Putamen (tissue), 1 donor: ENCODE data around the gene CTNNA1.
"Not testable (repeated sequence)": the region's sequence is repeated elsewhere in the genome, so short reads cannot be mapped to it uniquely, and the experiment has no call there.

Source experiments
- DNase-seq: peaks from one replicate; pipeline ENCODE4 v3.0.0-alpha.2; 2016; ENCODE audit warnings: low spot score

Gene CTNNA1

DNA sequence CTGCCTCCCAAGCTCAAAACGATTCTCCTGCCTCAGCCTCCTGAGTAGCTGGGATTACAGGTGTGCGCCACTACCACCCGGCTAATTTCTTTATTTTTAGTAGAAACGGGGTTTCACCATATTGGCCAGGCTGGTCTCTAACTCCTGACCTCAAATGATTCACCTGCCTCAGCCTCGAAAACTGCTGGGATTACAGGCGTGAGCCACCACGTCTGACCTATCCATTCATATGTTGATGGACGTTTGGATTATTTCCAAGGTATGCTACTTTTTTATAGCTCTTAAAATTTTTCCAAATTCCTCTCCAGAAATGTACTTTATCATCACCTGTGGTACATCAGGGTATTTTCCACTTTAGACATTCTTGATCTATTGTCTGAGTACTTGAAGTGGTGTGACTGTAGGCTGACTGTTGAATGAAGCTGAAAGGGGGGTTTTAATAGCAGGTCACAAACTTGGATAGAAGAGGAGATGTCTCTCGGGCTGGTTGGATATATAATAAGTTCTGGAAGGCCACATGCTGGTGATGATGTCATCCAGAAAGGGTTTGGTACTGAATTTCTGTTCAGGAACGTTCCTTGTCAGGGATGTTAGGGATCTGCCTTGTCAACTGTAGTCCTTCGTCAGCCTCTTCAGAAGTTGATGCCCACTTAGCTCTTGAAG, 7.4 kb downstream of the CTNNA1 start:
- DNase-seq, result no peak

DNA sequence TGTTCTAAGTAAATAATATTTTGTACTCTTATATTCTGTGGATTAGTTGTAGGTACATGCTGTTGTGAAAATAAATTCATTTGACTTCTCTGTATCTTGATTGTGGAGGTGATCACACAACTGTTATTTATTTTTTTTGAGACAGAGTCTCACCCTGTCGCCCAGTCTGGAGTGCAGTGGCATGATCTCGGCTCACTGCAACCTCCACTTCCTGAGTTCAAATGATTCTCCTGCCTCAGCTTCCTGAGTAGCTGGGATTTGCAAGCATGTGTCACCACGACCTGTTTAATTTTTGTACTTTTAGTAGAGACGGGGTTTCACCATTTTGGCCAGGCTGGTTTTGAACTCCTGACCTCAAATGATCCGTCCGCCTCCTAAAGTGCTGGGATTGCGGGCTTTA, 7.9 kb downstream of the CTNNA1 start:
- not testable (repeated sequence) for DNase-seq

DNA sequence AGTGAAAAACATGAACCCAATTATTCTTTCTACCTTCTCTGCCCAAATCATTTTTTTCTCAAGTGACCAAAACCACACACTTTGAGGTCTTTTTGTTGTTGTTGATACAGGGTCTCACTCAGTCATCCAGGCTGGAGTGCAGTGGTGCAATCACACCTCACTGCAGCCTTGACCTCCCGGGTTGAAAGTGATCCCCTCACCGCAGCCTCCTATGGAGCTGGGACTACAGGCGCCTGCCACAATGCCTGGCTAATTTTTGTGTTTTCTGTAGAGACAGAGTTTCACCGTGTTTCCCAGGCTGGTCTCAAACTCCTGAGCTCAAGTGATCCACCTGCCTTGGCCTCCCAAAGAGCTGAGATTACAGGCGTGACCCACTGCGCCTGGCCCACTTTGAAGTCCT, 8.4 kb downstream of the CTNNA1 start:
- not testable (repeated sequence) for DNase-seq

DNA sequence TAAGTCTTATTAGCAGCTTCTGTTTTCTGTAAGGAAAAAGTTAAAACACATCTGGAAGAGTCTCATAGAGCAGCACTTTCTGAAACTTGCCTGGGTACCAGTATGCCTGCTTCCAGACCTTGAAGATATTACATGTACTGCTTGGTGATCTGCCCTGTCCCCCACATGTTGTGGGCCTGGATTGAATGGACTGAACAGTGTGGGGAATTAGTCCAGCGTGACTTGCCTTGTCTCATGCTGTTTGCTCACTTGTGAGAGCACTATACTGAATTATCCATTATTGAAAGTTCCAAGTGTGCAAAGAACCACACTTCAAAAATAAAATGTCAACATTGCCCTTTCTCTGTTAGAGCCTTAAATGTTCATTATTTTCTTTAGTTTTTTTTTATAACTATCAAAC, 8.9 kb downstream of the CTNNA1 start:
- DNase-seq, result no peak

DNA sequence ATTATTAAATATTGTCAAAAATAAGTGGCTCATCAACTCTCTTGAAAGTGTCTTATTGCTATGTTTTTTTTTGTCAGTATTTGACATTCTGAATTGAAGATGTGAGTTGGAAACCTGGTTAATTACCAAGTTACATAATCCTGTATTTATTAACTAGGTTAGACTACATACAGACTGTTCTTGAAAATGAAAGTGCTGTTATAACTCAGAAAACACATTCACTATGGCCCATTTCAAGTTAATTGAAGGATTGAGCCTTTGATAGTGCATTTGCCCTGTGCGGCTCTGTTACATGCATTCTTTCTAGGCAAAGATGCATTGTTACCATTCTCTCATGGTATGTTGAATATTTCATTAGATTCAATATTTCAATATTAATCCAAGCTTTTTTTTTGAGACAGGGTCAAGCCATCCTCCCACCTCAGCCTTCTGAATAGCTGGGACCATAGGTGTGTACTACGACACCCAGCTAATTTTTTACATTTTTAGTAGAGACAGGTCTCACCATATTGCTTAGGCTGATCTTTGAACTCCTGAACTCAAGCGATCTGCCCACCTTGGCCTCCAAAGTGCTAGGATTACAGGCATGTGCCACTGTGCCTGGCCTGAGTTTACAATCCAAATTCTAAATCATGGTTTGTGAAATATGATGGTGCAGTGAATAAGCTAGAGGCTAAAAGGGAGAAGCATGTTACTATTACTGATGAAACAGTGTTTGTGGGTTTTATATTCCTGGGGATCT, 10.0 kb downstream of the CTNNA1 start:
- no peak for DNase-seq

DNA sequence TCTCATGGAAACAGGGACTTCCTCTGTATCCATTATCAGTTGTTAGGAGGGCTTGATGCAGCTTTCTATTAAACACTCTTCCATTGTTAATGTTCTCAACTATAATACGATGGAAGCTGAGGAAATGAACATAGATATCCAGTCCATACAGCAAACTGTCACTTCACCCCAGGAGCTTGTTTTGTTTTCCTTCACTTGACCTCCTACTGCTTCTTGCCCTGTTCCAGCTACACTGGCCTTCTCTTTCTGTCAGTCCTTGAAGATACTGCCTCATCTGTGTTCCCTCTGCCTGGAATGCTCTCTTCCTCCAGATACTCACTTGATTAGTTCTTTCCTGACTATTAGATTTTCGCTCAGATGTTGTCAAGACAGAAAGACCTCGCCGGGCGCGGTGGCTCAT, 17.1 kb downstream of the CTNNA1 start:
- no peak for DNase-seq

DNA sequence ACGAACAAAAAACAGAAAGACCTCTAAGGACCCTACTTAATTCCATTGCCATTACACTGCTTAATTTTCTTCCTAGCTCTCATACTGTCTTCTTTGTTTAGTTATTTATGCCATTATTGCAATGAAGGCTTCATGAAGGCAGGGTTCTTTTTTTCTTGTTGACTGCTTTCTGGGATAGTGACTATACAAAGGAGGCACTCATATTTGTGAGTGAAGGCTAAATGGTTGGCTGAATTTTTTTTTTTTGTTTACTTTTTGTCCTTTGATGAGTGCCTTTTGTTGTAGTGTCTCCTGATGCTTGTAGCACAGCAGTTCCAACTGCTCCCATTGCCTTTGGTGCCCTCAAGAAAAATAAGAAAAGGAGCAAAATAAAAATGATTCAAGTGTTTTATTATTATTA, 17.8 kb downstream of the CTNNA1 start:
- DNase-seq, result no peak

DNA sequence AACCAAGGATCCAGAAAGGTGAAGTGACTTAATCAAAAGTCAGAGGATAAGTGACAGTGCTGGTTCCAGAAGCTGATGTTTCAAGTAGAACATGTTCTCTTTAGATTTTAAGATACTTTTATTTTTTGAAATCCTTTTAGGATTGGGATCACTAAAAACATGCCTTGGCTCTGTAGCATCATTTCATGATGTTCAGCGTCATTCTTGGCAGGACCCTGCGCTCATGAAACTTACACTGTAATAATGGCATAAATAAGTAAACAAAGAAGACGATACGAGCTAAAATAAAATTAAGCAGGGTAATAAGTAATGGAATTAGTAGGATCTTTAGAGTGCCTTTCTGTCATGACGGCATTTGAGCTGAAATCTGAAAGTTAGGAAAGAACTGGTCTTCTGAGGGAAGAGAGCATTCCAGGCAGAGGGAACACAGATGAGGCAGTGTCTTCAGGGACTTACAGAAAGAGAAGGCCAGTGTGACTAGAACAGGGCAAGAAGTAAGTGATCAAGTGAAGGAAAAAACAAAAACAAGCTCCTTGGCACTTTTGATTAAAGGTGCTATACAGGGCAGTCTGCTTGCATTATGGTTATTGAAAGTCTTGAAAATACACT, 19.9 kb downstream of the CTNNA1 start:
- no peak for DNase-seq

DNA sequence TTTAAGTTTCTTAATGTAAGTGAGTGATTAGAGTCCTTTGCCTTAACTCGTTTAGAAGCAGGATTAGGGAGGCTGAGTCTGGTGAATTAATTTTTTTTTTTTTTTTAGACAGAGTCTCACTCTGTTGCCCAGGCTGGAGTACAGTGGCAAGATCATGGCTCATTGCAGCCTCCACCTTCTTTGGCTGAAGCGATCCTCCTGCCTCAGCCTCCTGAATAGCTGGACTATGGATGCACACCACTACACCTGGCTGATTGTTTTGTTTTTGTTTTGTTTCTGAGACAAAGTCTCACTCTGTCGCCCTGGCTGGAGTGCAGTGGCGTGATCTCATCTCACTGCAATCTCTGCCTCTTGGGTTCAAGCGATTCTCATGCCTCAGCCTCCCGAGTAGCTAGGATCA, 20.4 kb downstream of the CTNNA1 start:
- not testable (repeated sequence) for DNase-seq

DNA sequence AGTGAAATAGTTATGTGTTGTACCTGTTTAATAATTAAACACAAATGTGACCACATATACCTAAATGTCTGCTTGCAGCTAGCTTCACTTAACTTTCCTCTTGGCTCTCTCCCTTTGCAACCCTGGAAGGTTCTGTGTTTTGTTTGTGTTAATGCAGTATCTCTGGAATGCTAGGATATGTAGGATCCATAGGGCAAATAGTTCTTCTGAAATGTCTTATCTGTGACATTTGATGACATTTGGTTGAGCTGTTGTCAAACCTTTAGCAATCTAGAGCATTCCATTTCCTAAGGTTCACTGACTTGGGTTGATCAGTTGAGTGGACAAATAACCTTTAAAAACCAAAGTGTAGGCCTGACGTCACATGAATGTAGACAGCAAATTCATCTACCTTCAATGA, 21.8 kb downstream of the CTNNA1 start:
- DNase-seq, result no peak

DNA sequence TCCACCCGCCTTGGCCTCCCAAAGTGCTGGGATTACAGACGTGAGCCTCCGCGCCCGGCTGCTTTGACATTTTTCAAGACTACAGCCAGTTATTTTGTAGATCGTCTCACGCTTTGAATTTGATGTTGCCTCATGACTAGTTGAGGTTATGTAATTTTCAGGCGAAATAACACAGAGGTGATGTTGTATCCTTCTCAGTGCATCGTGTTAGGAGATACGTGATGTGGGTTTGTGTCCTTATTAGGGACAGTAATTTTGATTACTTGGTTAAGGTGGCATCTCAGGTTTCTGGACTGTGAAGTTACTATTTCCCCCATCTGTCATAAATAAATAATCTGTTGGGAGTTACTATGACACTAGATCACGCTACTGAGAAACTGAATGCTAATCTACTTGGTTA, 25.0 kb downstream of the CTNNA1 start:
- no peak for DNase-seq

DNA sequence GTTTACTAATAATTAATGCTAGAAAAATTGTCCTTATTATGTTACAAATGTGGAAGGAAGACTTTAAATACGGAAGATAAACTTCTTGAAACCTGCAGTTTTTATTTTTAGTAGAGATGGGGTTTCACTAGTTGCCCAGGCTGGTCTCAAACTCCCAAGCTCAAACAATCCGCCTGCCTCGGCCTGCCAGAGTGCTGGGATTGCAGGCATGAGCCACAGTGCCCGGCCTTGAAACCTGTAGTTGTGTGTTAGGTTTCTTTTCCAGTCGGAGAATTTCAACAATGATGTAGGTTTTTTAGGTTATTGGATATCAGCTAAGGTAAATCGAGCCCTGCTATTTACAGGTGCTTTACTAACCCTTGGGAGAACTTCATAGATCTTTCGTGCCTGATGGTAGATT, 30.8 kb downstream of the CTNNA1 start:
- no peak for DNase-seq

DNA sequence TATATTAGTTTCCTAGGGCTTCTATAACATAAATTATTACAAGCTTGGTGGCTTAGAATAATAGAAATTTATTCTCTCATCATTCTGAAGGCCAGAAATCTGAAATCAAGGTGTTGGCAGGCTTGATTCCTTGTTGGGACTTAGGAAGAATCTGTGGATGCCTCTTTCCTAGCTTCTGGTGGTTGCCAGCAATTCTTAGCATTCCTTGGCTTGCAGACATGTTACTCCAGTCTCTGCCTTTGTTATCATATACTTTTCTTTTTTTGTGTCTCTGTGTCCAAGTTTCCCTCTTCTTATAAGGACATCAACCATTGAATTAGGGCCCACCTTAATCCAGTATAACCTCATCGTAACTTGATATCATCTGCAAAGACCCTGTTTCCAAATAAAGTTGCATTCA, 31.4 kb downstream of the CTNNA1 start:
- DNase-seq, result no peak

DNA sequence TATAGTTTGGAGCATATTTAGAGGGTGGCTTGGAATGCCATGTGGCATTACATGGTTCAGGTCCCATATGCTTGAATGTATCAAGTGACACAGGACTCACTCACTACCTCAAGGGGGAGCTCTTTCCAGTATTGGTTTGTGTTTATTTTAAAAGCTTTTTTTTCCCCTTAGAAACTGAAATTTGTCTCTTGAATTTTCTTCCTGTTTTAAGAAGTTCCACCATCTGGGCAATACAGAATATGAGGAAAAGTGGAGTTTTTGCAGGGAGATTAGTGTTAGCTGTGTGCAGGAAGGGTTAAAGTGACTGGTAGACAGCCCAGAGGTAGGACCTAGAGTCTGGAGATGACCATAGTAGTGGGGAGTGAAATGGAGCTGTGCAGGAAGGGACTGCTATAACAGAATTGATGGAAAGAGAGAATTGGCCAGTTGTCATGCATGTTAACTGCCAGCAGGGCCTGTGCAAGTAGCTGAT, 36.6 kb downstream of the CTNNA1 start:
- DNase-seq, result no peak

DNA sequence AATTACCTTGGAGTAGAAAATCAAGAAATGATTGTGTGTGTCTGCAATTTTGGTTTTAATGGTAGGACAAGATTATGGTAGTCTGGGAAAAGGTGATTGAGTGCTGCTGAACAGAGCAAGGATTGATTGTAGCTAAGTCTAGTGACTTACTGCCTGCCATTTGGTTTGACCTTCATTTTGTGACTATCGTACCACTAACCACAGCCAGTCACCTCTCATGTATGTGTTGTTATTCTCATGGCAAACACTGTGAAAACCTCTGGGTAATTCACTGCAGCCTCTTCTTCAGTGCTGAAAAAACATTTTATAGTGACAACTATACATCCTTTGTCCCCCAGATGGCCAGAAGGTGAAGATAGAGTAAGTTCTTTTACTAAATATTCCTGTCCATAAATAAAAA, 37.5 kb downstream of the CTNNA1 start:
- no peak for DNase-seq

DNA sequence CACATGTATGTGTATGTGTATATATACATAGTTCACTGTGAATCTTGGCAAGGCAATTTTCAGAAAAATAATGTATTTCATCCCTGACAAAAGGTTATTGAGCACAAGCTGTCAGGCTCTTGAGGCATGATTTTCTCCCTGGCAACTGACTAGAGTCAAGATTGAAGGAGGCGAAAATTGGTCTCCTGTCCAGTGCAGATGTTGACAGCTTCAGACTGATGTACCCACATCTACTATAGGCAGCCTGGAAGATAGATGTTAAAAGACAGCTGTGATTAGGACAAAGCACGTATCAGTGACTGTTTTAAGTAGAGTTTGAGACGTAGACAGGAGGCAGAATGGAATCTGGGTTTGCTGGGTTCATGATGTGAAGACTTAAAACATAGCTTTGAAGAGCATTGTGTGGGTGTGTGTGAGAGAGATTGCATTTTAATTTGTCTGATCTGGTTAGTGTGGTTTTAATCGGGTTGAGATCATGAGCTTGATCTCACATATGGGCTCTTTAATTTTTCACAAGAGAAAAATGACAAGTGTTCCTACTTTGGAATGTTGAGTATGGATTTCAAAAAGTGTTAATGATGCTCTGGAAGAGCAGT, 39.1 kb downstream of the CTNNA1 start:
- DNase-seq, result peak; percentile 58

DNA sequence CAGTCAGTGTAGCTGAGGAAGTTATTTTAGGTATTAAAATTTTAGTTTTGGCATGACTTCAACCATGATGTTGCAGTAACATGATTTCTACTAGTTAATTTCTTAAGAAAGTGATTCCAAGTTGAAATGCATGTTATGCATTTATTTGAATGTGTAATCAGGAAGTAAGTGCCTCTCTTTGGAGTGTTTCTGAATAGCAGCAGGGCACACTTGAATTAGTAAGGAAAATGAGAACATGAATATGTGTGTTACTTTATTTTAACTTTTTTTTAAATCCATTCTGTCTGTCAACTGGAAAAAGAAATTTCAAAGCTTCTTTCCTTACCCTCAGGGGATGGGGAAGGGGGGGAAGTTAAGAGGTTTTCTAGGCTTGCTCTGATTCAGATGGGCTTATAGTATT, 40.4 kb downstream of the CTNNA1 start:
- DNase-seq, result no peak

DNA sequence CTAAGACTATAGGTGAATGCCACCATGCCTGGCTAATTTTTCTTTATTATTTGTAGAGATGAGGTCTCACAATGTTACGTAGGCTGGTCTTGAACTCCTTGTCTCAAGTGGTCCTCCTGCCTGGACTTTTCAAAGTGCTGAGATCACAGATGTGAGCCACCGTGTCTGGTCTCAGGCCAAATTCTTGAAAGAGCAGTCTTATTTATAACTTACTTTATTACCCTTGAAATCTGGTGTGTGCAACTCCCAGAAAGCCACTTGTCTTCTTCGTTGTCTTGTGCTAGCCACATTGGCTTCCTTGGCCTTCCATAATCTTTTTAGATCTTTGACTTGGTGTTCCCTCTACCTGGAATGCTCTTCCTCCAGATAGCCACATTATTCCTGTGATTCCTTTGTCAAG, 50.1 kb downstream of the CTNNA1 start:
- DNase-seq, result no peak

DNA sequence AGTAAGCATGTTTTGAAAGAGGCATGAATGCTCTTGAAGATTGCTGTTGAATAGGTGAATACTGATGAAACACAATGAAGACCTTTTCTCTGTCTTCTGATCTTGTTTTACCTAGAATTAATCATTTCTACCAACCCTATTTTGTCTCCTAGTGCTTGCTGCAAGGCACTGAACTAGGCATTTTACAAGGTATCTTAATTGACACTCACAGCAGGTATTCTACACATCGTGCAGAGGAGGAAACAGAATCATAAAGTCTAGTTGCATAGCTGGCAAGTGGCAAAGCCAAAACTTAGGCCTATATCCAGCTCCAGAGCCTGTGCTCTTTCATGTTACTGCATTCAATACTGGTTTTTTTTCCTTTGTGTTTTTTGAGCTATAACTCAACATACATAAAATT, 50.7 kb downstream of the CTNNA1 start:
- no peak for DNase-seq

DNA sequence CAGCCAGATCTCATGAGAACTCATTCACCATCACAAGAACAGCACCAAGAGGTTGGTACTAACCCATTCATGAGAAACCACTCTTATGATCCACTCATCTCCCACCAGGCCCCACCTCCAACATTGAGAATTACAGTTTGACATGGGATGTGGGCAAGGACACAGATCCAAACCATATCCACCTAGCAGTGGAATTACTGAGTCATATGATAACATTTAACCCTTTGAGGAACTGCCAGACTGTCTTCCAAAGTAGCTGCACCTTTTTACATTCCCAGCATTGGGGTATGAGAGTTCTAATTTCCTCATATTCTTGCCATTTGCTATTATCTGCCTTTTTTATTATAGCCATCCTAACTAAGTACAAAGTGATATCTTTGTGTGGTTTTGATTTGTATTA, 51.9 kb downstream of the CTNNA1 start:
- no peak for DNase-seq

DNA sequence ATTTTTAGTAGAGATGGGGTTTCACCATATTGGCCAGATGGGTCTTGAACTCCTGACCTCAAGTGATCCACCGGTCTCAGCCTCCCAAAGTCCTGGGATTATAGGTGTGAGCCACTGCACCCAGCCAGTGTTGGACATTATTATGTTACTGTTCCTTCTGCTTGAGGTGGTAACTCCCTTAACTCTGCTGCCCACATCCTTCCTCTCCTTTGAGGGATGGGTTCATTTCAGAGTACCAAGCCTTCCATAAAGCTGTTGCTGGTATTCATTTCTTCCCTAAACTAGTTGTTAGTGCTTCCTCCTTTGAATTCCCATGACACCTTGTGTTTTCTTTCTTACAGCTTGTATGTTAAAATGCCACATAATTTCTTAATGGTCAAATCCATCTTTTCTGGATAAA, 54.0 kb downstream of the CTNNA1 start:
- DNase-seq, result no peak

DNA sequence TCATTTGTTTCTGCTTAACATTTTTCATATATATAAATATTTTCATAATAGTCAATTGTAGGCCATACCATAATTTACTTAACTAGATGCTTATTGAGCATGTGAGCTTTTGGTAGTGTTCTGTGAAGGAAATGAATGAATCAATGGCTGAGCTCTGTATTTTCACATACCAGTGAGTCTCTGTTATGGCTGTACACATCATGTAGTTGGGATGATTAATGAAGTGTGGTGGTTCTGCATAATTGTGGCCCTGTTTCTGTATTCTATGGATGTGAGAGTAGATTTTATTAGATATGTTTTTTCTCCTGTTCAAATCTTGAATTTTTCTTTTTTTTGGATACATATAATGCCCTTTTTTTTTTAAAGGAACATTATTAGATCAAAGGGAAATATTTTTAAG, 56.2 kb downstream of the CTNNA1 start:
- no peak for DNase-seq

DNA sequence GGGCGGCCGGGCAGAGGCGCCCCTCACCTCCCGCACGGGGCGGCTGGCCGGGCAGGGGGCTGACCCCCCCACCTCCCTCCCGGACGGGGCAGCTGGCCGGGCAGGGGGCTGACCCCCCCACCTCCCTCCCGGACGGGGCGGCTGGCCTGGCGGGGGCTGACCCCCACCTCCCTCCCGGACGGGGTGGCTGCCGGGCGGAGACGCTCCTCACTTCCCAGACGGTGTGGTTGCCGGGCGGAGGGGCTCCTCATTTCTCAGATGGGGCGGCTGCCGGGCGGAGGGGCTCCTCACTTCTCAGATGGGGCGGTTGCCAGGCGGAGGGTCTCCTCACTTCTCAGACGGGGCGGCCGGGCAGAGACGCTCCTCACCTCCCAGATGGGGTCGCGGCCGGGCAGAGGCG, 57.6 kb downstream of the CTNNA1 start:
- DNase-seq, result not testable (repeated sequence)
